ENCODE data around the gene GPR21. TPM values are rescaled to one million over a fixed set of nuclear protein-coding genes. Genes with fewer than 3 reads are reported as not detected.
A peak's percentile ranks its signal among the peaks of the same experiment; 100 is the strongest.

Gene GPR21
- total RNA-seq, 4 donors from 2014 or later: 4.0 to 11.8 (median 5.7) TPM

GRCh38 chr9:123005964-123006363, 27.5 kb upstream of the GPR21 start:
- Histone ChIP-seq H3K27ac (no peak overlapping the region), H3K4me1 (peaks cover 38% of the 10 kb centered on the region in 2 donors), H3K4me3 (replicated peaks in 1 of 3) (no peak overlapping the region), H3K36me3 (no peaks in the 10 kb centered on the region), H3K9me3 (no peaks in the 10 kb centered on the region), H3K27me3 (no peaks in the 10 kb centered on the region)
- intact Hi-C loops (cut with DNase I): no loop called here
- no peak for DNase-seq
- TF ChIP-seq POLR2A (IDR thresholded peaks at IDR 0.05) (no peak), CTCF (IDR thresholded peaks at IDR 0.05) (no peak)
- WGBS, 2 donors: 82 to 91% methylated on average over 1 of the region's 1 CpG

- H3K9me3 ChIP-seq: no peaks in the 10 kb centered on the region
- no peak overlapping the region for H3K27ac ChIP-seq
- TF ChIP-seq CTCF (IDR thresholded peaks at IDR 0.05) (no peak), POLR2A (IDR thresholded peaks at IDR 0.05) (no peak)
- H3K36me3 ChIP-seq: no peaks in the 10 kb centered on the region
- no peak overlapping the region for H3K4me3 ChIP-seq (replicated peaks in 1 of 3)
- peaks cover 49 to 50% of the 10 kb centered on the region in 2 donors for H3K4me1 ChIP-seq
- intact Hi-C loops (cut with DNase I): no loop called here
- no peaks in the 10 kb centered on the region for H3K27me3 ChIP-seq
- WGBS, 2 donors: 85 to 87% methylated on average over 5 of the region's 5 CpGs
- DNase-seq: no peak
These were observed 26.2 kb upstream of the GPR21 start for GRCh38 chr9:123007269-123007668.

GRCh38 chr9:123008909-123009308, 24.6 kb upstream of the GPR21 start:
- Histone ChIP-seq H3K9me3 (no peaks in the 10 kb centered on the region), H3K27ac (peak overlapping the region in 2 of 3 donors; percentile 31 to 38), H3K36me3 (no peaks in the 10 kb centered on the region), H3K27me3 (no peaks in the 10 kb centered on the region), H3K4me3 (replicated peaks in 1 of 3) (no peak overlapping the region), H3K4me1 (peaks cover 41 to 44% of the 10 kb centered on the region in 2 donors)
- no peak for TF ChIP-seq POLR2A (IDR thresholded peaks at IDR 0.05)
- TF ChIP-seq CTCF (IDR thresholded peaks at IDR 0.05): no peak
- intact Hi-C loops (cut with DNase I): no loop called here
- DNase-seq: no peak

- intact Hi-C loops (cut with DNase I): no loop called here
- peaks cover 3 to 17% of the 10 kb centered on the region in 2 donors for H3K36me3 ChIP-seq
- no peak overlapping the region for H3K4me3 ChIP-seq (replicated peaks in 1 of 3)
- H3K9me3 ChIP-seq: no peaks in the 10 kb centered on the region
- DNase-seq: no peak
- no peaks in the 10 kb centered on the region for H3K27me3 ChIP-seq
- TF ChIP-seq CTCF (IDR thresholded peaks at IDR 0.05): no peak
- no peak for TF ChIP-seq POLR2A (IDR thresholded peaks at IDR 0.05)
- peak overlapping the region; percentile 55 to 88 (median 75) for H3K27ac ChIP-seq
- peaks cover 38 to 40% of the 10 kb centered on the region in 2 donors for H3K4me1 ChIP-seq
- 97 to 98% methylated on average over 3 of the region's 3 CpGs for WGBS, 2 donors
These were observed 22.1 kb upstream of the GPR21 start for GRCh38 chr9:123011380-123011779.

- intact Hi-C loops (cut with DNase I): no loop called here
- Histone ChIP-seq H3K27ac (peak overlapping the region; percentile 55 to 88 (median 75)), H3K9me3 (no peaks in the 10 kb centered on the region), H3K4me1 (peaks cover 44 to 46% of the 10 kb centered on the region in 2 donors), H3K36me3 (peaks cover 7 to 17% of the 10 kb centered on the region in 2 donors), H3K4me3 (replicated peaks in 1 of 3) (no peak overlapping the region), H3K27me3 (no peaks in the 10 kb centered on the region)
- 79 to 84% methylated on average over 3 of the region's 3 CpGs for WGBS, 2 donors
- no peak for DNase-seq
- TF ChIP-seq POLR2A (IDR thresholded peaks at IDR 0.05): no peak
- no peak for TF ChIP-seq CTCF (IDR thresholded peaks at IDR 0.05)
These were observed 21.5 kb upstream of the GPR21 start for GRCh38 chr9:123011878-123012528.
